Measurements from ENCODE around the gene MTFP1.

- TF ChIP-seq CTCF (conservative IDR thresholded peaks at IDR 0.05) (no peak), EZH2 (IDR thresholded peaks at IDR 0.05; ENCODE audit: low read depth) (no peak)
Measured at GRCh38 chr22:30459181-30460052, 33.8 kb downstream of the MTFP1 start.
